Upper lobe of left lung (tissue), 6 donors: ENCODE data around the gene MXRA8. TPM values are rescaled to one million over a fixed set of nuclear protein-coding genes. Genes with fewer than 3 reads are reported as not detected.
A peak's percentile ranks its signal among the peaks of the same experiment; 100 is the strongest.

Experiments used
- ATAC-seq, 2 donors: fragments of 200-7000 bp; cut with Tn5 transposase; one replicate each; pipeline ENCODE4 v1.9.1; 2022; ENCODE audit warnings: mild to moderate bottlenecking in 2 of 2, moderate library complexity in 2 of 2; ENCODE audit not compliant: low FRiP score in 2 of 2
- DNase-seq, 2 donors: peaks; one replicate each; pipeline ENCODE4 v3.0.0-alpha.2; 2019 to 2020
- H3K27ac ChIP-seq, 4 donors: fragments of 200-600 bp; sonication (generic); one replicate each; pipeline ENCODE4 v1.5.1; 2016 to 2019
- H3K27me3 ChIP-seq, 4 donors: fragments of 200-600 bp; sonication (generic); one replicate each; pipeline ENCODE4 v1.5.1; 2017 to 2019
- H3K36me3 ChIP-seq, 4 donors: fragments of 200-600 bp; sonication (generic); one replicate each; pipeline ENCODE4 v1.5.1; 2016 to 2019
- H3K4me1 ChIP-seq, 4 donors: fragments of 200-600 bp; sonication (generic); one replicate each; pipeline ENCODE4 v1.5.1; 2018 to 2019
- H3K4me3 ChIP-seq, 4 donors: fragments of 200-600 bp; sonication (generic); one replicate each; pipeline ENCODE4 v1.5.1; 2017 to 2019; ENCODE audit warnings: mild to moderate bottlenecking in 2 of 4, moderate library complexity in 1 of 4
- H3K9me3 ChIP-seq, 4 donors: fragments of 200-600 bp; sonication (generic); one replicate each; pipeline ENCODE4 v1.5.1; 2018 to 2019
- CTCF ChIP-seq, 6 experiments: fragments of 450-650 bp in 4 of 6; fragments of 200-600 bp in 2 of 6; sonication (generic) in 2 of 6; IDR thresholded peaks; one replicate each; pipeline ENCODE4 v1.5.1; 2016 to 2019; ENCODE audit warnings: antibody characterized with exemption in 6 of 6
- EP300 ChIP-seq, 4 donors: sonication (generic); formaldehyde crosslinking; IDR thresholded peaks; one replicate each; pipeline ENCODE4 v1.5.1; 2017; ENCODE audit warnings: antibody characterized with exemption in 4 of 4, control low read depth in 2 of 4
- POLR2A ChIP-seq, 4 donors: fragments of 450-650 bp; IDR thresholded peaks; one replicate each; pipeline ENCODE4 v1.5.1; 2016 to 2017; ENCODE audit warnings: antibody characterized with exemption in 4 of 4, mild to moderate bottlenecking in 2 of 4
- POLR2AphosphoS5 ChIP-seq, 2 donors: sonication (generic); formaldehyde crosslinking; IDR thresholded peaks; one replicate each; pipeline ENCODE4 v1.5.1; 2017; ENCODE audit warnings: antibody characterized with exemption in 2 of 2
- WGBS, 2 donors: methylation state at CpG; one replicate each; pipeline ENCODE4 v1.1.5; 2017 to 2018; 5-methylcytosine and 5-hydroxymethylcytosine counted together
- total RNA-seq, 6 donors: library from RNA; depleted of rRNA in 4 of 6; stranded (reverse); fragments of >200 nt in 4 of 6; gene quantifications; one replicate each; pipeline versions ENCODE4 v1.1.0 to v1.2.1, GENCODE V29; 2016 to 2021
- donor health status: DM: no; HTN: no; CAD: no; lungs with moderate emphysema.
- donor health status: DM: no; HTN: yes; CAD: no; lungs with severe emphysema.

The MXRA8 gene
- total RNA-seq, 6 donors from 2014 or later, result 23.9 to 137 (median 63.4) TPM

GRCh38 chr1:1331068-1331965 lies 27.0 kb downstream of the MXRA8 start, which contains the start of gene TAS1R3:
Gene TAS1R3, plus strand, starts transcription at chr1:1331280. Its CDS starts 66 bp downstream, at chr1:1331346.
- DNase-seq (peak in 1 of 2 donors; percentile 77), ATAC-seq (peak in 1 of 2 donors; percentile 4)
- peak within 1 kb of the TSS in 1 of 4 donors; percentile 35 for H3K27ac ChIP-seq
- WGBS, 2 donors, result 73 to 87% methylated on average over 6 to 38 of the region's 41 CpGs
- no peak within 1 kb of the TSS for H3K4me3 ChIP-seq
- H3K36me3 ChIP-seq, result peaks cover 0 to 41% (median 22%) of the 10 kb centered on the region in 4 donors
- H3K27me3 ChIP-seq, result no peaks in the 10 kb centered on the region
- no peaks in the 10 kb centered on the region for H3K9me3 ChIP-seq
- H3K4me1 ChIP-seq, result peaks cover 4 to 38% (median 15%) of the 10 kb centered on the region in 4 donors
- peak in 1 of 4 donors; percentile 7 for TF ChIP-seq POLR2A (IDR thresholded peaks at IDR 0.05)
- TF ChIP-seq POLR2AphosphoS5 (IDR thresholded peaks at IDR 0.05), result no peak

GRCh38 chr1:1330366-1331067 lies 27.8 kb downstream of the MXRA8 start:
- Histone ChIP-seq H3K9me3 (no peaks in the 10 kb centered on the region), H3K27me3 (no peaks in the 10 kb centered on the region), H3K36me3 (peaks cover 0 to 34% (median 19%) of the 10 kb centered on the region in 4 donors), H3K27ac (peak overlapping the region in 1 of 4 donors; percentile 35), H3K4me3 (no peak overlapping the region), H3K4me1 (peaks cover 12 to 46% (median 23%) of the 10 kb centered on the region in 4 donors)
- TF ChIP-seq EP300 (IDR thresholded peaks at IDR 0.05) (no peak), POLR2A (IDR thresholded peaks at IDR 0.05) (no peak)
- WGBS, 2 donors, result 61 to 77% methylated on average over 5 to 13 of the region's 15 CpGs
- ATAC-seq (peak in 1 of 2 donors; percentile 7), DNase-seq (peak in 1 of 2 donors; percentile 72)

DNA sequence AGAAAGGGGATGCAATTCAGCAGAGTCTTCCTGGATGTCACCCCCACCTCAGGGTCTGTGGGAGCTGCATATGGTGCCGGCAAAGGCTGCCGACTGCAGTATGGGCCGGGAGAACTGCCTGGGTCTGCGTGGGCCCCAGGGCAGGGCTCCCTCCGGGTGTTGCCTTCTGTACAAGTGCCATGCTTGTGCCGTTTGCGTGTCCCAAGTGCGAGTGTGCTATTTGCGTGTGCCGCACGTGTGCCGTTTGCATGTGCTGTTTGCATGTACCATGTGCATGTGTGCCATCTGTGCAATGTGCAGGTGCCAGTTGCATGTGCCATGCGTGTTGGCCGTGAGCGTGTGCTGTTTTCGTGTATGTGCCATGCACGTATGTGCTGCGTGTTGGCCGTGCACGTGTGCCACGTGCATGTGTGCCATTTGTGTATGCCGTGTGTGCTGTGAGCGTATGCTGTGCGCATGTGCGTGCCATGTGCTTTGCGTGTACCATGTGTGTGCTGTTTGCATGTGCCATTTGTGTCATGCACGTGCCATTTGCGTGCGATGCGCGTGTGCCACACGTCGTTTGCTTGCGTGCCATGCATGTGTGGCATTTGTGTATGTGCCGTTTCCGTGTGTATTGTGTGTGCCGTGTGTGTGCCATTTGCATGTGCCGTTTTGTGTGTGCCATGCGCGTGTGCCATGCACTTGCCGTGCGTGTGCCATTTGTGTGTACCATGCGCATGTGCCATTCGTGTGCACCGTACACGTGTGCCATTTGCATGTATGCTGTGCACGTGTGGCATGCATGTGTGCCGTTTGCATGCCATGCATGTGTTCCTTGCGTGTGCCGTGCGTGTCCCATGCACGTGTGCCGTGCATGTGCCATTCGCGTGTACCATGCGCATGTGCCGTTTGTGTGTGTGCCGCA lies 28.8 kb downstream of the MXRA8 start:
- DNase-seq (peak in 1 of 2 donors; percentile 71), ATAC-seq (no peak)
- H3K4me3 ChIP-seq, result no peak overlapping the region
- H3K36me3 ChIP-seq, result peaks cover 0 to 29% (median 19%) of the 10 kb centered on the region in 4 donors
- WGBS, 2 donors, result 93 to 94% methylated on average over 40 to 53 of the region's 58 CpGs
- peaks cover 17 to 53% (median 28%) of the 10 kb centered on the region in 4 donors for H3K4me1 ChIP-seq
- TF ChIP-seq CTCF (IDR thresholded peaks at IDR 0.05), result no peak
- no peaks in the 10 kb centered on the region for H3K27me3 ChIP-seq
- no peak overlapping the region for H3K27ac ChIP-seq
- no peaks in the 10 kb centered on the region for H3K9me3 ChIP-seq

DNA sequence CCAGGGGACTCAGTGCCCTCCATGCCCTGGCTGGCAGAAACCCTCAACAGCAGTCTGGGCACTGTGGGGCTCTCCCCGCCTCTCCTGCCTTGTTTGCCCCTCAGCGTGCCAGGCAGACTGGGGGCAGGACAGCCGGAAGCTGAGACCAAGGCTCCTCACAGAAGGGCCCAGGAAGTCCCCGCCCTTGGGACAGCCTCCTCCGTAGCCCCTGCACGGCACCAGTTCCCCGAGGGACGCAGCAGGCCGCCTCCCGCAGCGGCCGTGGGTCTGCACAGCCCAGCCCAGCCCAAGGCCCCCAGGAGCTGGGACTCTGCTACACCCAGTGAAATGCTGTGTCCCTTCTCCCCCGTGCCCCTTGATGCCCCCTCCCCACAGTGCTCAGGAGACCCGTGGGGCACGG lies 30.1 kb downstream of the MXRA8 start:
- Histone ChIP-seq H3K27me3 (no peaks in the 10 kb centered on the region), H3K36me3 (peaks cover 0 to 29% (median 19%) of the 10 kb centered on the region in 4 donors), H3K9me3 (no peaks in the 10 kb centered on the region), H3K4me1 (peaks cover 22 to 62% (median 32%) of the 10 kb centered on the region in 4 donors), H3K4me3 (no peak overlapping the region), H3K27ac (no peak overlapping the region)
- TF ChIP-seq POLR2AphosphoS5 (IDR thresholded peaks at IDR 0.05) (no peak), POLR2A (IDR thresholded peaks at IDR 0.05) (no peak), CTCF (IDR thresholded peaks at IDR 0.05) (no peak), EP300 (IDR thresholded peaks at IDR 0.05) (no peak)
- peak in 1 of 2 donors; percentile 76 for DNase-seq
- WGBS, 2 donors, result 96% methylated on average over 8 of the region's 15 CpGs; no CpG with 5 or more reads in 1 of the 2 donors
- no peak for ATAC-seq

DNA sequence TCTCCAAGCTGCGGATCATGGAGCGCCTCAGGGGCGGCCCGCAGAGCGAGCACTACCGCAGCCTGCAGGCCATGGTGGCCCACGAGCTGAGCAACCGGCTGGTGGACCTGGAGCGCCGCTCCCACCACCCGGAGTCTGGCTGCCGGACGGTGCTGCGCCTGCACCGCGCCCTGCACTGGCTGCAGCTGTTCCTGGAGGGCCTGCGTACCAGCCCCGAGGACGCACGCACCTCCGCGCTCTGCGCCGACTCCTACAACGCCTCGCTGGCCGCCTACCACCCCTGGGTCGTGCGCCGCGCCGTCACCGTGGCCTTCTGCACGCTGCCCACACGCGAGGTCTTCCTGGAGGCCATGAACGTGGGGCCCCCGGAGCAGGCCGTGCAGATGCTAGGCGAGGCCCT lies 31.1 kb downstream of the MXRA8 start:
- TF ChIP-seq POLR2A (IDR thresholded peaks at IDR 0.05) (no peak), POLR2AphosphoS5 (IDR thresholded peaks at IDR 0.05) (no peak), EP300 (IDR thresholded peaks at IDR 0.05) (no peak), CTCF (IDR thresholded peaks at IDR 0.05) (no peak)
- Histone ChIP-seq H3K4me3 (no peak overlapping the region), H3K27me3 (no peaks in the 10 kb centered on the region), H3K36me3 (peaks cover 0 to 29% (median 19%) of the 10 kb centered on the region in 4 donors), H3K27ac (no peak overlapping the region), H3K9me3 (no peaks in the 10 kb centered on the region), H3K4me1 (peaks cover 29 to 61% (median 39%) of the 10 kb centered on the region in 4 donors)
- DNase-seq, result no peak
- ATAC-seq, result no peak
- 93% methylated on average over 31 to 34 of the region's 40 CpGs for WGBS, 2 donors
